Measurements from ENCODE around the gene KLF9. TPM values are rescaled to one million over a fixed set of nuclear protein-coding genes. Genes with fewer than 3 reads are reported as not detected.
A peak's percentile ranks its signal among the peaks of the same experiment; 100 is the strongest.

Gene KLF9
- 10 to 100 TPM in 5 of 6 experiments, 1 to 10 TPM in 1; 7.9 to 15.7 (median 12.4) TPM for total RNA-seq (2021; fragmentation: NEBNext Ultra II Directional; extraction: Animal tissue kit (Norgen Biotek cat#: 25700))
- long read RNA-seq, partial matches to known transcripts, result 0 of 8 reads
- long read RNA-seq, other reads (novel, unspliced or antisense), result 8 of 8 reads

DNA sequence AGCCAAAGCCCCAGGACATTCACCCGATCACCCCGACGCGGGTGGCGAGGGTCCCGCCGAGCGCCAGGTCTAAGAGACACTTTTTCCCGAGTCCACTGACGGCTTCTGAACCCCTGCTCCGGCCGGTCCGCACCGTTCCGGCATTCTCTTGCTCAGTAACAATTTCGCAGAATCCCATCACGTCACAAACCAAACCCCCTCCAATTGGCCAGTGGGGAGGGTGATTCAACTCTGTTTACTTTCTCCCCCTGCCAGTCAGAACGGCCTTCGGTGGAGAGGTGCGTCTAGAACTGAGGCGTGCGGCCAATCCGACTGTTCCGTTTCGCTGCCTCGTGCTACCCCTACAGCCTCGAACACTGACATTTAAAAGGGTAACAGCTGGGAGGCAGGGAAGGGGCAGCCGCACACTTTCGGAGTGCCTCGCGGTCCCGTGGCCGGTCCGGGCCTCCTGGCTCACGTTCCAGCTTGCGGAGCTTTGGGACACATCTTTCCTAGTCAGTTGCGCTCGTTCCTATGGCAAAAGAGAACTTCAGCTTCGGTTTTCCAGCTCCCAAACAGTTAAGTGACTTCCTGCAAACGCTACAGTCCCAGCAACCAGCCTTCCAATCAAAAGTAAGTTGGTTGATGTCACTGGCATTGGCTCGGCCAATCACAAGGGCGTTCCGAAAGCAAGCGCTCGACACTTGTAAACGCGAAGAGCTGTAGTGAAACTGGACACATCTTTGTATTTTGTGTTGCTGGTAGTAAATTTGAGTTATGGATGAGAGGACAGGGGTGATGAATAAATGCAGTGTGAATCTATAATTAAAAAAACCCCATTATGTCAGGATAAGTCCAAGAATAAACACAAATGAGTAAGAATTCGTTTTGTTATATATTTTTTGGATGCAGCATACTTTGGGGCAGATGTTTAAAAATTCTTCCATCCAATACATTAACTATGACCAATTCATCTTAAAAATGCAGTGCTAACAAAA is at the start of gene KLF9:
TSS of gene KLF9 (minus strand) at position 859 of the 977 bp plus-strand sequence. CDS start 1,294 bp downstream, outside the sequence.
- H3K4me3 Mint-ChIP-seq, result peak within 1 kb of the TSS; percentile 100
- DNase-seq, result peak; percentile 96
- H3K4me1 Mint-ChIP-seq (ENCODE audit: low read depth), result peaks cover 50% of the 10 kb centered on the region
- H3K27me3 Mint-ChIP-seq (ENCODE audit: insufficient read depth), result peaks cover 13% of the 10 kb centered on the region
- peaks cover 7% of the 10 kb centered on the region; the same call in 1 of the 2 replicates for H3K36me3 Mint-ChIP-seq (ENCODE audit: low read depth)
- H3K27ac Mint-ChIP-seq, result peak within 1 kb of the TSS; percentile 100
- H3K9me3 Mint-ChIP-seq, result no peaks in the 10 kb centered on the region
- TF ChIP-seq, protein P1, sequence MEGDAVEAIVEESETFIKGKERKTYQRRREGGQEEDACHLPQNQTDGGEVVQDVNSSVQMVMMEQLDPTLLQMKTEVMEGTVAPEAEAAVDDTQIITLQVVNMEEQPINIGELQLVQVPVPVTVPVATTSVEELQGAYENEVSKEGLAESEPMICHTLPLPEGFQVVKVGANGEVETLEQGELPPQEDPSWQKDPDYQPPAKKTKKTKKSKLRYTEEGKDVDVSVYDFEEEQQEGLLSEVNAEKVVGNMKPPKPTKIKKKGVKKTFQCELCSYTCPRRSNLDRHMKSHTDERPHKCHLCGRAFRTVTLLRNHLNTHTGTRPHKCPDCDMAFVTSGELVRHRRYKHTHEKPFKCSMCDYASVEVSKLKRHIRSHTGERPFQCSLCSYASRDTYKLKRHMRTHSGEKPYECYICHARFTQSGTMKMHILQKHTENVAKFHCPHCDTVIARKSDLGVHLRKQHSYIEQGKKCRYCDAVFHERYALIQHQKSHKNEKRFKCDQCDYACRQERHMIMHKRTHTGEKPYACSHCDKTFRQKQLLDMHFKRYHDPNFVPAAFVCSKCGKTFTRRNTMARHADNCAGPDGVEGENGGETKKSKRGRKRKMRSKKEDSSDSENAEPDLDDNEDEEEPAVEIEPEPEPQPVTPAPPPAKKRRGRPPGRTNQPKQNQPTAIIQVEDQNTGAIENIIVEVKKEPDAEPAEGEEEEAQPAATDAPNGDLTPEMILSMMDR (IDR thresholded peaks at IDR 0.05), result no peak

DNA sequence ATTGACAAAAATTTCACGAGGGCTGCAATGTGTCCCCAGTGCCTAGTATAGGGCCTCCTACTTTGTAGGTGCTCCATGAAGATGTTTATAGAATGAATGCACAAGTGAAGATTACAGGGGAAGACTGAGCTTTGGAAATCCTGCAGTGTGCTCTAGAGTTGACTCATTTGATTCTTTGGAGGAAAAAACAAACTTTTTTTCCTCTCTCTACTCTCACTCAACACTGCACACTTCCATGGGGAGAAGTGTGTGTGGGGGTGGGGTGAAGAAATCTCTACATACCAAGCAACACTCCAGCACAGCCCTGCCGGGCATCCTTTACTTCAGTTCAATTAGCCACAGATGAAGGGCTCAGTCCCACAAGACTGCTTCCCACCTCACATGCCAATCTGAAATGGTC is 49.4 kb upstream of the KLF9 start:
- no peaks in the 10 kb centered on the region; the same call in none of the 2 replicates for H3K27me3 Mint-ChIP-seq (ENCODE audit: insufficient read depth)
- TF ChIP-seq, protein P1 (IDR thresholded peaks at IDR 0.05), result no peak
- H3K27ac Mint-ChIP-seq, result no peak overlapping the region
- H3K36me3 Mint-ChIP-seq (ENCODE audit: low read depth), result no peaks in the 10 kb centered on the region
- H3K4me1 Mint-ChIP-seq (ENCODE audit: low read depth), result peaks cover 32% of the 10 kb centered on the region
- no peak overlapping the region for H3K4me3 Mint-ChIP-seq
- no peaks in the 10 kb centered on the region for H3K9me3 Mint-ChIP-seq
- no peak for DNase-seq

DNA sequence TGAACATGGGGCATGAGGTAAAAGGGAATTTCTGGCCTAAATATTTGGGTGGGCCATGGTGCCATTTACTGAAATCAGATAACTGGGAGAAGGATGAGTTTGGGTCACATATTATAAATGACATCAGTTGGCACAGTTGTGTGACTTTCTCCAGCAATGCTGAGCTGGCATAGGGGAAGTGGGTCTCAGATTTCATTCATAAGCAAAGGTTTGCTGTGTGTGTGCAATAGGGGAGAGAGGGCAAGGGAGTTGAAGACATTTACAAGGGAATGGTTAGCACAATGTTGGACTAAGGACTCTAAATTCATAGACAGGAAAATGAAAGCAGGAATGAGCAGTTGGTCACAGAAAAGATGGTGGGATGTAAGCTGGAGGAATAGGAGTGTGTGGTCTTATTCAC is 47.8 kb upstream of the KLF9 start:
- no peak for DNase-seq
- Mint-ChIP-seq H3K4me3 (no peak overlapping the region), H3K36me3 (ENCODE audit: low read depth) (no peaks in the 10 kb centered on the region), H3K4me1 (ENCODE audit: low read depth) (peaks cover 27% of the 10 kb centered on the region), H3K27ac (no peak overlapping the region), H3K27me3 (ENCODE audit: insufficient read depth) (no peaks in the 10 kb centered on the region; the same call in none of the 2 replicates), H3K9me3 (no peaks in the 10 kb centered on the region)
- TF ChIP-seq, protein P1 (IDR thresholded peaks at IDR 0.05), result no peak

DNA sequence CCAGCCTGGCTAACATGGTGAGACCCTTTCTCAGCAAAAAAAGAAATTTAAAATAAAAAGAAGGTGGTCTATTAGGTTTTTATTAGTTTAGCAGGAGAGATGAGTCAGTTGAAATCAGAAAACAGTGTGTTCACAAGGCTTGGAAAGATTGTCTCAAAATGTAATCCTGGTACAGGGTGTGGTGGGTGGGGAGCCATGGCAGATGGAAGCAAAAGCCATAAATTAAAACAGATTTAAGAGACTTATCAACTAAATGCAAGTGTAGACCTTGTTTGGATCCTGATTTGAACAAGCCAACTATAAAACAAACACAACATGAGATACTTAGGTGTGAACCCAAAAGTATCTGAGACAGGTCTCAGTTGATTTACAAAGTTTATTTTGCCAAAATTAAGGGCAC is 42.8 kb upstream of the KLF9 start:
- Mint-ChIP-seq H3K9me3 (no peaks in the 10 kb centered on the region), H3K27ac (no peak overlapping the region), H3K36me3 (ENCODE audit: low read depth) (no peaks in the 10 kb centered on the region), H3K4me1 (ENCODE audit: low read depth) (peaks cover 6% of the 10 kb centered on the region; the same call in 1 of the 2 replicates), H3K4me3 (no peak overlapping the region), H3K27me3 (ENCODE audit: insufficient read depth) (no peaks in the 10 kb centered on the region; the same call in 1 of the 2 replicates)
- TF ChIP-seq, protein P1 (IDR thresholded peaks at IDR 0.05), result no peak
- DNase-seq, result no peak

DNA sequence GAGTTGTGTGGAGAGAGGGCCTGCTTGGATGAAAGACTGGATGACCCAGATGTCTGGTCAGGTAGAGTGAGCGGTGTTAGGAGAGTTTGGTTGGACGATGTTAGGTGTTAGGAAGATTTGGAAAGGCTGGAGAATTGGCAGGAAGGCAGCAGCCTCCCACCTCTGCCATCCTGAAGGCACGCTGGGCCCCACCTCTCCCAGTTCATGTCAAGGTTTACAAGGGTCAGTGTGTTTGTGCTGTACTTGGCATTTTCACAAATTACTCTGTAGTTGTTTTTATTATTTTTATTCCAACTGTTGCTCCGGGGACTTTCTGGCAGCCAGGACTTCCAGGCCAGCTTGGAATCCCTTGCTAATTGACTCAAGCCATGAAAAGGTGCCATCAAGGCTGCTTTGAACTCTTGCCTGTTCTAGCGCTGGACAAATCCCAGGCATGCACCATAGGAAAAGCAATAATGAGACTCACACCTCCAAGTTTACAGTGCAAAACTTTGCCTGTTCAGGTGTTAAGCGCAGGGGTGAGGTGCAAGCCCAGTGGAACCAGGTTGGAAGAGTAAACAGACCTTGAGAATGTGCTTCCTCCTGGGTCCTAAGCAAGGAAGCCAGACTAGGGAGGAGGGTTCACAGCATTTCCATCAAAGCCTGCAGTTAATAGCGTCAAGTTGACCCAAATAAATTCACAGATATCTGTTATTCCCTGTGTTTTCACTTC is 41.7 kb upstream of the KLF9 start:
- H3K4me1 Mint-ChIP-seq (ENCODE audit: low read depth), result peaks cover 6% of the 10 kb centered on the region; the same call in 1 of the 2 replicates
- no peak for DNase-seq
- no peaks in the 10 kb centered on the region for H3K36me3 Mint-ChIP-seq (ENCODE audit: low read depth)
- H3K27ac Mint-ChIP-seq, result no peak overlapping the region
- H3K27me3 Mint-ChIP-seq (ENCODE audit: insufficient read depth), result no peaks in the 10 kb centered on the region; the same call in 1 of the 2 replicates
- no peaks in the 10 kb centered on the region for H3K9me3 Mint-ChIP-seq
- TF ChIP-seq, protein P1 (IDR thresholded peaks at IDR 0.05), result no peak
- no peak overlapping the region for H3K4me3 Mint-ChIP-seq

All from HFFc6 (cell line).